GM10266 (cell line): ENCODE data around the gene SERPINH1.

Source experiments
- DNase-seq: peaks from one replicate; pipeline ENCODE4 v3.0.0; 2012; ENCODE audit errors: extremely low spot score
- TF ChIP-seq, protein P1 (sequence below): IDR thresholded peaks from 2 replicates; pipeline ENCODE4 v1.5.1; 2012; ENCODE audit warnings: mild to moderate bottlenecking, low read depth; ENCODE audit not compliant: control insufficient read depth, insufficient read depth; ENCODE audit errors: missing control alignments

SERPINH1 gene

DNA sequence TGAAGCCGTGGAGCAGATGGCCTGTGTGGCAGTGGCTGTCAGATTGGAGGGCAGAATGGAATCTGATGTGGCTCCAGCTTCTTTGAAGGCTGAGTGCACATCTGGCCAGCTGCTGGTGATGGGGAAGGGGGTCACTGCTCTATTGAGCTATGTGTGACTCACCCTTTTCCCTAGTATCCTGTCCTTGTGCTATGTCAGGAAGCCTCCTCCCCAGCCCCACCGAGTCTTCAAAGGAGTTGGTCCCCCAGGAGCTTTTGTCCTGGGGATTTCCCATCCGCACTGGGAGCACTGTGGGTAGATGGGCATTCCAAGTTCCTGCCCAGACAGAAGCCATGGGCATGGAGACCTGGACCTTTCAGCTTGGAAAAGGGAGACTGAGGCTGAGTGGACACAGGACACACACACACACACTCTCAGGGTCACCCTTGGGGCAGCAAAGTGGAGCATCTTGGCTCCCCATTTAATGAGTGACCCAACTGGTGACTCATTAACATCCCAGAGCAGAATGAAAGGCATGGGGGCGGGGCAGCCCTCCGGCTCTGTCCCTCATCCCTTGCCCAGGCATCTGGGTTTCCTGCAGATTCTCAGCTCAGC lies 3.3 kb downstream of the SERPINH1 start:
- DNase-seq = no peak
- TF ChIP-seq, protein P1, sequence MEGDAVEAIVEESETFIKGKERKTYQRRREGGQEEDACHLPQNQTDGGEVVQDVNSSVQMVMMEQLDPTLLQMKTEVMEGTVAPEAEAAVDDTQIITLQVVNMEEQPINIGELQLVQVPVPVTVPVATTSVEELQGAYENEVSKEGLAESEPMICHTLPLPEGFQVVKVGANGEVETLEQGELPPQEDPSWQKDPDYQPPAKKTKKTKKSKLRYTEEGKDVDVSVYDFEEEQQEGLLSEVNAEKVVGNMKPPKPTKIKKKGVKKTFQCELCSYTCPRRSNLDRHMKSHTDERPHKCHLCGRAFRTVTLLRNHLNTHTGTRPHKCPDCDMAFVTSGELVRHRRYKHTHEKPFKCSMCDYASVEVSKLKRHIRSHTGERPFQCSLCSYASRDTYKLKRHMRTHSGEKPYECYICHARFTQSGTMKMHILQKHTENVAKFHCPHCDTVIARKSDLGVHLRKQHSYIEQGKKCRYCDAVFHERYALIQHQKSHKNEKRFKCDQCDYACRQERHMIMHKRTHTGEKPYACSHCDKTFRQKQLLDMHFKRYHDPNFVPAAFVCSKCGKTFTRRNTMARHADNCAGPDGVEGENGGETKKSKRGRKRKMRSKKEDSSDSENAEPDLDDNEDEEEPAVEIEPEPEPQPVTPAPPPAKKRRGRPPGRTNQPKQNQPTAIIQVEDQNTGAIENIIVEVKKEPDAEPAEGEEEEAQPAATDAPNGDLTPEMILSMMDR = no peak

- DNase-seq = no peak
- TF ChIP-seq, protein P1 = no peak
These were observed 4.1 kb downstream of the SERPINH1 start for GRCh38 chr11:75565916-75566762.

DNA sequence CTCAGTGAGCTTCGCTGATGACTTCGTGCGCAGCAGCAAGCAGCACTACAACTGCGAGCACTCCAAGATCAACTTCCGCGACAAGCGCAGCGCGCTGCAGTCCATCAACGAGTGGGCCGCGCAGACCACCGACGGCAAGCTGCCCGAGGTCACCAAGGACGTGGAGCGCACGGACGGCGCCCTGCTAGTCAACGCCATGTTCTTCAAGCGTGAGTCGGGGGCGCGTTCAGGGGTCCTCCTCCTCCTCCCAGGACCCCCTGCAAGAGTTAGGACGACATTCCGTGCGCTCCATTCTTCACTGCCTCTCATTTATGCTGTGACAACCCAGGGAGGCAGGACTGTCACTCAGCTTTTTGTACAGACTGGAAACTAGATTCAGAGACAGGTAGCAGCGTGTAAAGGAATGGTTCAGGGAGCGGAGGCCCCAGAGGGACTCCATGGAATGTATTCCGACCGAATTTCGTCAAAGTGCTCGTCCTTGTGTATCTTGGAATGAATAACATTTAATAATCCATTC lies 4.8 kb downstream of the SERPINH1 start:
- TF ChIP-seq, protein P1 = no peak
- DNase-seq = no peak

DNA sequence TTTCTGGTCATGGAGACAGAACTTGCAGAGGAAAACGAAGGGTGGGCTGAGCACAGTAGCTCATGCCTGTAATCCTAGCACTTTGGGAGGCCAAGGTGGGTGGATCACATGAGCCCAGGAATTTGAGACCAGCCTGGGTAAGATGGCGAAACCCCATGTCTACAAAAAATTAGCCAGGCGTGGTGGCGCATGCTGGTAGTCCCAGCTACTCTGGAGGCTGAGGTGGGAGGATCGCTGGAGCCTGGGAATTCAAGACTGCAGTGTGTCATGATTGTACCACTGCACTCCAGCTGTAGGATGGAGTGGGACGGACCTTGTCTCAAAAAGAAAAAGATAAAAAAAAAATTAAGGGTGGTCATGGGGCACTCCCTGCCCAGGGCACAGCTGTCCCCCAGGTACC lies 5.9 kb downstream of the SERPINH1 start:
- TF ChIP-seq, protein P1 = no peak
- no peak for DNase-seq

DNA sequence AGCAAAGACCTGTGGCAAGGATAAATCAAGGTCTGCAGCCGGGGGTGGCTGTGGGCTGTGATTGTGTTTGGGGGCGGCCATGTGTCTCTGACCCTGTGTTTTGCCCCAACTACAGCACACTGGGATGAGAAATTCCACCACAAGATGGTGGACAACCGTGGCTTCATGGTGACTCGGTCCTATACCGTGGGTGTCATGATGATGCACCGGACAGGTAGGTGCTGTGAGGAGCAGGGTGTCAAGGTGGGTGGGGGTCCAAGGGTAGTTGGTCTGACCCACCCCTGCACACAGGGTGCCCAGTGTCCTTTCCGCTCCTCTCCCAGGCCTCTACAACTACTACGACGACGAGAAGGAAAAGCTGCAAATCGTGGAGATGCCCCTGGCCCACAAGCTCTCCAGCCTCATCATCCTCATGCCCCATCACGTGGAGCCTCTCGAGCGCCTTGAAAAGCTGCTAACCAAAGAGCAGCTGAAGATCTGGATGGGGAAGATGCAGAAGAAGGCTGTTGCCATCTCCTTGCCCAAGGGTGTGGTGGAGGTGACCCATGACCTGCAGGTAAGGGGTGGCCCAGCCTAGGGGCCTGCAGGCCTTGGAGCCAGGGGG lies 6.7 kb downstream of the SERPINH1 start:
- TF ChIP-seq, protein P1 = no peak
- no peak for DNase-seq

DNA sequence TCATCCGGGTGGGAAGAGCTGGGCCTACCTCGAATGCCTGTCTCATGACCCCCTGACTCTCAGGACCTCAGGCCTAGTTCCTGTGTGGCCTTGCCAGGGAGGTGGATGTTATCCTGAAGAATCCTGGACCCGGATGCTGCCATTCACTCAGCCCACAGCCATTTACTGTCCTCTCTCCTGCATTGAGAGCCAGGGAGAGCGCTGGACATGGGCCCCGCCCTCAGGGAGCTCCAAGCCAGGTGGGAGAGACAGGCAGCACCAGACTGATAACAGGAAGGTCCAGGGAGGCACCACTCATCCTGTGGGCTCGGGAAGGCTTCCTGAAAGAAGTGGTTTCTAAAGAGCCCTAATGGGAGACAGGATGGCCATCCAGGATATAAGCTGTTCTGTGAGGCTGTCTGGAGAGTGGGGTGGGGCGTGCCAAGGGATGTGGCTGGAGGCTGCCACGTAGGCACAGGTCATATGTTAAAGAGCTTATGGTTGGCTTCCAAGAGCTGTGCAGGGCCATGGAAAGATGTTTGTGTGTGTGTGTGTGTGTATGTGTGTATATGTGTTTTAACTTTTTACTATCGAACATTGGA lies 8.6 kb downstream of the SERPINH1 start:
- DNase-seq = no peak
- TF ChIP-seq, protein P1 = no peak
